Endothelial cell of umbilical vein (primary cell): ENCODE results near the gene NDUFS8. TPM values are rescaled to one million over a fixed set of nuclear protein-coding genes. Genes with fewer than 3 reads are reported as not detected.

Source experiments
- BruUV-seq: library from RNA; stranded (reverse); fragments of 400-500 nt; replicated peaks from 2 replicates; lab custom pipeline; 2021; lab: Mats Ljungman, UMichigan
- CTCF ChIA-PET: fragments of 300-600, 350-600 bp; sonication (Branson Sonifier 250); formaldehyde crosslinking; loops from one replicate; lab custom pipeline; 2021; ENCODE audit warnings: antibody characterized with exemption, inconsistent platforms; lab: Charles Lee
- POLR2A ChIA-PET: fragments of 300-600, 350-600 bp; sonication (Branson Sonifier 250); formaldehyde crosslinking; loops from one replicate; lab custom pipeline; 2021; ENCODE audit warnings: antibody characterized with exemption, inconsistent platforms; lab: Charles Lee
- DNase-seq: peaks from one replicate; pipeline ENCODE4 v3.0.0-alpha.2; 2011; ENCODE audit warnings: low read depth, low spot score
- FAIRE-seq: peaks from 2 replicates; lab custom pipeline; 2011; peaks lifted over from hg19 to GRCh38; lab: Jason Lieb, UNC
- H2AFZ ChIP-seq: 2 replicates; pipeline ENCODE4 v1.6.0; 2012; ENCODE audit warnings: low read depth, low read length, control low read depth, inconsistent platforms
- H3K27ac ChIP-seq: 2 replicates; pipeline ENCODE4 v1.5.1; 2011; ENCODE audit warnings: low read depth, mild to moderate bottlenecking, control low read depth, low read length, moderate library complexity; ENCODE audit not compliant: insufficient read depth
- H3K27me3 ChIP-seq, 2 experiments: 2 replicates each; pipeline versions ENCODE4 v1.6.0 to v1.6.1; 2011; ENCODE audit warnings: low read length in 2 of 2, mixed read lengths in 1 of 2; ENCODE audit not compliant: control insufficient read depth in 2 of 2, insufficient read depth in 2 of 2
- H3K36me3 ChIP-seq, 2 experiments: 2 replicates in 1 of 2; 3 replicates in 1 of 2; pipeline ENCODE4 v1.5.1; 2011; ENCODE audit warnings: low read length in 2 of 2, mild to moderate bottlenecking in 1 of 2, moderate library complexity in 1 of 2; ENCODE audit not compliant: control insufficient read depth in 2 of 2, insufficient read depth in 2 of 2; ENCODE audit errors: extremely low read depth in 1 of 2
- H3K4me1 ChIP-seq: 3 replicates; pipeline ENCODE4 v1.5.1; 2011; ENCODE audit warnings: mild to moderate bottlenecking, low read length; ENCODE audit not compliant: control insufficient read depth, insufficient read depth; ENCODE audit errors: extremely low read depth
- H3K4me2 ChIP-seq: 2 replicates; pipeline ENCODE4 v1.6.1; 2011; ENCODE audit warnings: low read length, control low read depth, mixed read lengths; ENCODE audit not compliant: insufficient read depth
- H3K4me3 ChIP-seq, 3 experiments: fragments of 200-600 bp in 1 of 3; sonication (generic), shearing (Covaris generic) in 1 of 3; replicated peaks in 1 of 3; 2 replicates each; pipeline ENCODE4 v1.5.1; 2011 to 2016; ENCODE audit warnings: control low read depth in 3 of 3, low read length in 3 of 3, mild to moderate bottlenecking in 2 of 3, inconsistent platforms in 1 of 3, low read depth in 1 of 3, moderate library complexity in 1 of 3; ENCODE audit not compliant: insufficient read depth in 1 of 3
- H3K79me2 ChIP-seq: 2 replicates; pipeline ENCODE4 v1.6.0; 2012; ENCODE audit warnings: low read length, inconsistent platforms; ENCODE audit not compliant: control insufficient read depth, insufficient read depth
- H3K9ac ChIP-seq: replicated peaks from 2 replicates; pipeline ENCODE3; 2011; ENCODE audit warnings: low read length, control low read depth; ENCODE audit not compliant: insufficient read depth; ENCODE audit errors: extremely low read depth
- H3K9me1 ChIP-seq: replicated peaks from 3 replicates; pipeline ENCODE4 v1.6.0; 2011; ENCODE audit warnings: mild to moderate bottlenecking, low read length; ENCODE audit not compliant: control insufficient read depth, insufficient read depth; ENCODE audit errors: extremely low read depth
- H3K9me3 ChIP-seq: replicated peaks from 2 replicates; pipeline ENCODE4 v1.5.1; 2012; ENCODE audit warnings: low read length, inconsistent platforms; ENCODE audit not compliant: control insufficient read depth, insufficient read depth
- H4K20me1 ChIP-seq: replicated peaks from 2 replicates; pipeline ENCODE3; 2011; ENCODE audit warnings: mild to moderate bottlenecking, low read length; ENCODE audit not compliant: control insufficient read depth, insufficient read depth; ENCODE audit errors: extremely low read depth
- EZH2 ChIP-seq: IDR thresholded peaks from 2 replicates; pipeline ENCODE4 v1.6.1; 2012; ENCODE audit warnings: borderline replicate concordance, low read depth, mild to moderate bottlenecking, moderate library complexity, low read length, inconsistent platforms; ENCODE audit not compliant: severe bottlenecking
- FOS ChIP-seq: IDR thresholded peaks from 2 replicates; pipeline ENCODE4 v1.6.1; 2011; ENCODE audit warnings: mild to moderate bottlenecking, low read length, moderate library complexity, borderline replicate concordance; ENCODE audit not compliant: insufficient read depth
- GATA2 ChIP-seq: IDR thresholded peaks from 2 replicates; pipeline ENCODE4 v1.7.0; 2011; ENCODE audit warnings: low read depth, mild to moderate bottlenecking, moderate library complexity, mixed read lengths, low read length; ENCODE audit not compliant: insufficient read length, insufficient read depth
- JUN ChIP-seq: IDR thresholded peaks from 2 replicates; pipeline ENCODE4 v1.6.1; 2011; ENCODE audit warnings: borderline replicate concordance, low read depth; ENCODE audit not compliant: insufficient read length, insufficient read depth
- MYC ChIP-seq: IDR thresholded peaks from one replicate; pipeline ENCODE4 v1.6.1; 2011; ENCODE audit warnings: mild to moderate bottlenecking, low read depth, low read length
- POLR2A ChIP-seq: IDR thresholded peaks from 2 replicates; pipeline ENCODE4 v1.6.1; 2012; ENCODE audit warnings: low read depth, mild to moderate bottlenecking, control low read depth, low read length
- POLR2AphosphoS5 ChIP-seq: IDR thresholded peaks from 2 replicates; pipeline ENCODE4 v1.6.1; 2012; ENCODE audit warnings: low read depth, mild to moderate bottlenecking, control low read depth, low read length, moderate library complexity; ENCODE audit not compliant: insufficient read depth
- dilution Hi-C: fragments of 300-500 bp; cut with MboI; formaldehyde crosslinking; loops from one replicate; pipeline ENCODE4 v1.15.0; 2019; ENCODE audit warnings: low sequenced_read_pairs; ENCODE audit not compliant: extremely low pct_ligation_motif_present
- intact Hi-C: fragments of 100-400 bp; cut with micrococcal nuclease; formaldehyde crosslinking; loops from one replicate; pipeline ENCODE4 v1.10.0; 2022
- polyA plus RNA-seq, 4 experiments: library from polyadenylated mRNA; depleted of rRNA in 3 of 4; stranded (reverse) in 3 of 4; unstranded in 1 of 4; fragments of >200 nt; gene quantifications; 2 replicates each; pipeline versions ENCODE4 v1.2.1 to v1.2.3, GENCODE V29; 2011 to 2012; ENCODE audit warnings: missing spikeins in 1 of 4
- total RNA-seq: library from RNA; stranded (reverse); gene quantifications from 2 replicates; pipeline ENCODE4 v1.2.3, GENCODE V29; 2021
- TF ChIP-seq, protein P1 (sequence below), 2 donors: IDR thresholded peaks; 1 replicate in 1 of 2; 2 replicates in 1 of 2; pipeline ENCODE4 v1.5.1; 2011; ENCODE audit warnings: low read length in 2 of 2, mild to moderate bottlenecking in 2 of 2, moderate library complexity in 2 of 2, control low read depth in 1 of 2, inconsistent platforms in 1 of 2, low read depth in 1 of 2; ENCODE audit not compliant: insufficient read depth in 1 of 2; ENCODE audit errors: extremely low read depth in 1 of 2
- TF ChIP-seq, protein P2 (sequence below): IDR thresholded peaks from 2 replicates; pipeline ENCODE4 v1.6.1; 2011; ENCODE audit not compliant: insufficient read depth, insufficient read length

NDUFS8 gene
- total and polyA plus RNA-seq, 2 donors (not counting 3 experiments of a cell fraction or from before 2014, with no cell fraction given), result 166 to 170 TPM

DNA sequence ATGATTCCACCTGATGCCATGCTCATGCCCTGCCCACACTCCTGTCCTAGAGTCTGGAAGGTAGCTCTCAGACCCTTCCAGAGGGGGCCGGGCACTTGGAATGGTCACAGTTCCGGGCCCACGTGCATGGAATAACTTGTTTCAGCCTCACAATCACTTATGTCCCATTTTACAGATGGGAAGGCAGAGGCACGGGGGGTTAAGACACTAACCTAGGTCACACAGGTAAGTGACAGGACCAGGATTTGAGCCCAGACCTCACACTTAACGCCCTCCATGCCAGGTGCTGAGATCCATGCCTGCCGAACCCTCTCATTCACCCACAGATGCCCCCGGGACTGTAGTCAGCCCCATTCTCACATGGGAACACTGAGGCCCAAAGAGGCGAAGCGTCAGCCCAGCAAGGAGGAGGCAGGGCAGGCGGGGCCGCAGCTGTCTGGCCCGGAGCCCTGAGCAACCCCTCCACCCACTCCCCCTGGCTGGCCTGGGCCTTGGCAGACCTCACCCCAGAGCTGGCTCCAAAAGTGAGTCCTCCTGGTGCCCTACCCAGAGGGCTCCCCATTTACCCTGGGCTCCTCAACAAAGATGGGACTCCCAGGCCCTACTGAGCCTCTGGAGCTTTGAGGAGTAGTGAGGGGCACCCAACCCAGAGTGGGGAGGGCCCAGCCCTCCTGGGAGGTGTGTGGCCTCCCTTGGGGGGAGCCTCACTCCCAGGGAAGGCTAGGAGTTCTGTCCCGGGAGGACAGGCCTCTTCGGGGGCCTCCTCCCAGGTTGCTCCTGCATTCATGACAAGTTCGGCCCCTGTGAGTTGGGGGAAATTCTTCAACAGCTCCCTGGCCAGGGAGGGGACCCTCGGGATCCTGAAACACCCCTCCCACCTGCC lies 22.7 kb upstream of the NDUFS8 start:
- TF ChIP-seq JUN (no peak), POLR2AphosphoS5 (no peak), FOS (no peak), POLR2A (no peak), GATA2 (no peak), MYC (no peak), EZH2 (no peak)
- TF ChIP-seq, protein P1, sequence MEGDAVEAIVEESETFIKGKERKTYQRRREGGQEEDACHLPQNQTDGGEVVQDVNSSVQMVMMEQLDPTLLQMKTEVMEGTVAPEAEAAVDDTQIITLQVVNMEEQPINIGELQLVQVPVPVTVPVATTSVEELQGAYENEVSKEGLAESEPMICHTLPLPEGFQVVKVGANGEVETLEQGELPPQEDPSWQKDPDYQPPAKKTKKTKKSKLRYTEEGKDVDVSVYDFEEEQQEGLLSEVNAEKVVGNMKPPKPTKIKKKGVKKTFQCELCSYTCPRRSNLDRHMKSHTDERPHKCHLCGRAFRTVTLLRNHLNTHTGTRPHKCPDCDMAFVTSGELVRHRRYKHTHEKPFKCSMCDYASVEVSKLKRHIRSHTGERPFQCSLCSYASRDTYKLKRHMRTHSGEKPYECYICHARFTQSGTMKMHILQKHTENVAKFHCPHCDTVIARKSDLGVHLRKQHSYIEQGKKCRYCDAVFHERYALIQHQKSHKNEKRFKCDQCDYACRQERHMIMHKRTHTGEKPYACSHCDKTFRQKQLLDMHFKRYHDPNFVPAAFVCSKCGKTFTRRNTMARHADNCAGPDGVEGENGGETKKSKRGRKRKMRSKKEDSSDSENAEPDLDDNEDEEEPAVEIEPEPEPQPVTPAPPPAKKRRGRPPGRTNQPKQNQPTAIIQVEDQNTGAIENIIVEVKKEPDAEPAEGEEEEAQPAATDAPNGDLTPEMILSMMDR (IDR thresholded peaks at IDR 0.05; ENCODE audit: extremely low read depth in 1 of 2, insufficient read depth in 1 of 2, low read depth in 1 of 2, low read length in 2 of 2), result no peak
- TF ChIP-seq, protein P2, sequence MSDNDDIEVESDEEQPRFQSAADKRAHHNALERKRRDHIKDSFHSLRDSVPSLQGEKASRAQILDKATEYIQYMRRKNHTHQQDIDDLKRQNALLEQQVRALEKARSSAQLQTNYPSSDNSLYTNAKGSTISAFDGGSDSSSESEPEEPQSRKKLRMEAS, result no peak
- FAIRE-seq (no peak), DNase-seq (no peak)
- Histone ChIP-seq H3K9me3 (no peaks in the 10 kb centered on the region), H3K4me1 (peaks cover 7% of the 10 kb centered on the region), H3K4me3 (no peak overlapping the region), H3K27ac (no peak overlapping the region), H4K20me1 (no peaks in the 10 kb centered on the region), H3K4me2 (no peak overlapping the region), H3K79me2 (no peaks in the 10 kb centered on the region), H3K36me3 (no peaks in the 10 kb centered on the region), H3K9me1 (no peaks in the 10 kb centered on the region), H3K27me3 (no peaks in the 10 kb centered on the region), H2AFZ (no peak overlapping the region), H3K9ac (no peak overlapping the region)
- dilution Hi-C loops (no loop called here), intact Hi-C loops (no loop called here)
- ChIA-PET CTCF (no interaction called here), POLR2A (no interaction called here)
- BruUV-seq, result no TSS peak
